ENCODE measurements around the gene TMEM250. TPM values are rescaled to one million over a fixed set of nuclear protein-coding genes. Genes with fewer than 3 reads are reported as not detected.

Gene TMEM250
- total RNA-seq, 1 experiment from 2014 or later = 12.1 TPM

- DNase-seq (ENCODE audit: low read depth) = peak; percentile 35
Observed at GRCh38 chr9:136093995-136094881, 24.4 kb downstream of the TMEM250 start.

- peak; percentile 10 for DNase-seq (ENCODE audit: low read depth)
Observed at GRCh38 chr9:136093346-136093986, 25.2 kb downstream of the TMEM250 start.

GRCh38 chr9:136092741-136093140, 25.9 kb downstream of the TMEM250 start:
- DNase-seq (ENCODE audit: low read depth) = no peak

GRCh38 chr9:136092353-136092650, 26.4 kb downstream of the TMEM250 start:
- no peak for DNase-seq (ENCODE audit: low read depth)

GRCh38 chr9:136091582-136092352, 26.9 kb downstream of the TMEM250 start:
- DNase-seq (ENCODE audit: low read depth) = no peak

GRCh38 chr9:136090768-136091581, 27.7 kb downstream of the TMEM250 start:
- no peak for DNase-seq (ENCODE audit: low read depth)

GRCh38 chr9:136090056-136090735, 28.5 kb downstream of the TMEM250 start:
- DNase-seq (ENCODE audit: low read depth) = no peak

GRCh38 chr9:136089697-136090045, 29.0 kb downstream of the TMEM250 start:
- DNase-seq (ENCODE audit: low read depth) = peak; percentile 40

GRCh38 chr9:136088939-136089696, 29.6 kb downstream of the TMEM250 start:
- no peak for DNase-seq (ENCODE audit: low read depth)

GRCh38 chr9:136088481-136088938, 30.2 kb downstream of the TMEM250 start:
- DNase-seq (ENCODE audit: low read depth) = no peak

GRCh38 chr9:136087741-136088480, 30.8 kb downstream of the TMEM250 start:
- no peak for DNase-seq (ENCODE audit: low read depth)

GRCh38 chr9:136086951-136087740, 31.5 kb downstream of the TMEM250 start:
- no peak for DNase-seq (ENCODE audit: low read depth)

- DNase-seq (ENCODE audit: low read depth) = no peak
Observed at GRCh38 chr9:136086213-136086881, 32.3 kb downstream of the TMEM250 start.

GRCh38 chr9:136085815-136086212, 32.9 kb downstream of the TMEM250 start:
- no peak for DNase-seq (ENCODE audit: low read depth)

- no peak for DNase-seq (ENCODE audit: low read depth)
Observed at GRCh38 chr9:136084063-136084944, 34.4 kb downstream of the TMEM250 start.

- no peak for DNase-seq (ENCODE audit: low read depth)
Observed at GRCh38 chr9:136083558-136084062, 35.1 kb downstream of the TMEM250 start.
